Glutamatergic neuron (in vitro differentiated cells): Measurements from ENCODE around the gene ADD3. TPM values are rescaled to one million over a fixed set of nuclear protein-coding genes. Genes with fewer than 3 reads are reported as not detected.

ENCODE experiments used
- DNase-seq: peaks from one replicate; pipeline ENCODE4 v3.0.0; 2022
- H3K27ac Mint-ChIP-seq: one replicate; pipeline ENCODE4 v1.8.0; 2020; ENCODE audit warnings: mild to moderate bottlenecking, mixed read lengths, inconsistent platforms; ENCODE audit not compliant: unreplicated experiment
- H3K27me3 Mint-ChIP-seq: one replicate; pipeline ENCODE4 v1.8.0; 2020; ENCODE audit warnings: mild to moderate bottlenecking, moderate library complexity, mixed read lengths, inconsistent platforms; ENCODE audit not compliant: unreplicated experiment
- H3K36me3 Mint-ChIP-seq: one replicate; pipeline ENCODE4 v1.8.0; 2020; ENCODE audit warnings: mild to moderate bottlenecking, mixed read lengths, inconsistent platforms; ENCODE audit not compliant: unreplicated experiment
- H3K4me1 Mint-ChIP-seq: one replicate; pipeline ENCODE4 v1.8.0; 2020; ENCODE audit warnings: mild to moderate bottlenecking, low read depth, mixed read lengths, inconsistent platforms; ENCODE audit not compliant: unreplicated experiment
- H3K4me3 Mint-ChIP-seq: one replicate; pipeline ENCODE4 v1.8.0; 2020; ENCODE audit warnings: mild to moderate bottlenecking, mixed read lengths, inconsistent platforms; ENCODE audit not compliant: unreplicated experiment
- H3K9me3 Mint-ChIP-seq: one replicate; pipeline ENCODE4 v1.8.0; 2020; ENCODE audit warnings: mild to moderate bottlenecking, moderate library complexity, mixed read lengths, inconsistent platforms; ENCODE audit not compliant: unreplicated experiment
- CTCF ChIP-seq: fragments of 200-600 bp; sonication (generic); IDR thresholded peaks from one replicate; pipeline ENCODE4 v1.5.0; 2021; ENCODE audit not compliant: partially characterized antibody, unreplicated experiment
- total RNA-seq: library from RNA; stranded (reverse); fragmentation: NEBNext Ultra II Directional; extraction: Animal tissue kit (Norgen Biotek cat#: 25700); gene quantifications from one replicate; pipeline ENCODE4 v1.2.1, GENCODE V29; 2021; ENCODE audit not compliant: unreplicated experiment

Gene ADD3
- total RNA-seq, 1 donor from 2014 or later, result 22.8 TPM

- H3K9me3 Mint-ChIP-seq, result no peaks in the 10 kb centered on the region
- no peak overlapping the region for H3K27ac Mint-ChIP-seq
- no peak overlapping the region for H3K4me3 Mint-ChIP-seq
- no peaks in the 10 kb centered on the region for H3K36me3 Mint-ChIP-seq
- DNase-seq, result no peak
- TF ChIP-seq CTCF, result no peak
- peaks cover 13% of the 10 kb centered on the region for H3K4me1 Mint-ChIP-seq
- no peaks in the 10 kb centered on the region for H3K27me3 Mint-ChIP-seq
Observed at GRCh38 chr10:109971634-109972033, 36.1 kb upstream of the ADD3 start.

GRCh38 chr10:109972372-109973001 lies 35.3 kb upstream of the ADD3 start:
- Mint-ChIP-seq H3K4me3 (no peak overlapping the region), H3K9me3 (no peaks in the 10 kb centered on the region), H3K27ac (no peak overlapping the region), H3K36me3 (no peaks in the 10 kb centered on the region), H3K4me1 (peaks cover 13% of the 10 kb centered on the region), H3K27me3 (no peaks in the 10 kb centered on the region)
- no peak for TF ChIP-seq CTCF
- DNase-seq, result no peak

- Mint-ChIP-seq H3K4me3 (no peak overlapping the region), H3K4me1 (peaks cover 15% of the 10 kb centered on the region), H3K9me3 (no peaks in the 10 kb centered on the region), H3K36me3 (no peaks in the 10 kb centered on the region), H3K27me3 (no peaks in the 10 kb centered on the region), H3K27ac (no peak overlapping the region)
- TF ChIP-seq CTCF, result no peak
- no peak for DNase-seq
Observed at GRCh38 chr10:109973326-109973829, 34.4 kb upstream of the ADD3 start.

GRCh38 chr10:109974504-109975191 lies 33.1 kb upstream of the ADD3 start:
- no peak for DNase-seq
- no peaks in the 10 kb centered on the region for H3K36me3 Mint-ChIP-seq
- H3K9me3 Mint-ChIP-seq, result no peaks in the 10 kb centered on the region
- H3K4me3 Mint-ChIP-seq, result no peak overlapping the region
- no peaks in the 10 kb centered on the region for H3K27me3 Mint-ChIP-seq
- no peak overlapping the region for H3K27ac Mint-ChIP-seq
- TF ChIP-seq CTCF, result no peak
- H3K4me1 Mint-ChIP-seq, result peaks cover 17% of the 10 kb centered on the region
